Dedifferentiated amniotic fluid mesenchymal stem cell (primary cell): ENCODE measurements around the gene CD79B.

Experiments used
- DNase-seq: peaks from one replicate; pipeline ENCODE4 v3.0.0-alpha.2; 2016; ENCODE audit errors: extremely low spot score

CD79B gene

DNA sequence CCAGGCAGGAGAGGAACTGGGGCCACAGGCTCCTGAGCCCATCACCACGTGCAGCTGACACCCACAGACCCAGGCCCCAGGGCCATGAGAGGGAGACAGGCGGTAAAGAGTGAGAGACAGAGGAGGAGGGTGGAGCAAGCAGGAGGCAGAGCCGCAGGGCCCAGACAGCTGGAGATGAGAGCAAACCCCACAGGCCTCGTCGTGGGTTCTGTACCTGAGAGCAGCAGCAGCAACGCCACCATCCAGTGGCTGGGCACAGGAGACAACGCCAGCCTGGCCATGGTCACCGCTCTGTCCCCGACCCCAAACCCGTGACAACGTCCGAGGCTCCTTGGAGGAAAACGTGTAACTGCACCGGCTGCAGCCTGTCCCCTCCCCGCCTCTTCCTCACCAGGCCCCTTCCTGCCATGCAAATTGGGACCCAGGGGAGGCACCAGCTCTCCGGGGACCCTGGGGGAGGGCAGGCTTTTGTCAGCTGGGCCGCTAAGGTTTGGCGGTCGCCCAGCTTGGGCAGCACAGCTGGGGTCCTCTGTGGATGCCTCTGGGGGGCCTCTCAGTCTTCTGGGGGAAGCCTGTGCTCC, at the start of gene CD79B:
Gene CD79B (minus strand): TSS at position 351 of the 581 bp plus-strand sequence. CDS start 70 bp downstream, at position 281.
- DNase-seq: no peak

DNA sequence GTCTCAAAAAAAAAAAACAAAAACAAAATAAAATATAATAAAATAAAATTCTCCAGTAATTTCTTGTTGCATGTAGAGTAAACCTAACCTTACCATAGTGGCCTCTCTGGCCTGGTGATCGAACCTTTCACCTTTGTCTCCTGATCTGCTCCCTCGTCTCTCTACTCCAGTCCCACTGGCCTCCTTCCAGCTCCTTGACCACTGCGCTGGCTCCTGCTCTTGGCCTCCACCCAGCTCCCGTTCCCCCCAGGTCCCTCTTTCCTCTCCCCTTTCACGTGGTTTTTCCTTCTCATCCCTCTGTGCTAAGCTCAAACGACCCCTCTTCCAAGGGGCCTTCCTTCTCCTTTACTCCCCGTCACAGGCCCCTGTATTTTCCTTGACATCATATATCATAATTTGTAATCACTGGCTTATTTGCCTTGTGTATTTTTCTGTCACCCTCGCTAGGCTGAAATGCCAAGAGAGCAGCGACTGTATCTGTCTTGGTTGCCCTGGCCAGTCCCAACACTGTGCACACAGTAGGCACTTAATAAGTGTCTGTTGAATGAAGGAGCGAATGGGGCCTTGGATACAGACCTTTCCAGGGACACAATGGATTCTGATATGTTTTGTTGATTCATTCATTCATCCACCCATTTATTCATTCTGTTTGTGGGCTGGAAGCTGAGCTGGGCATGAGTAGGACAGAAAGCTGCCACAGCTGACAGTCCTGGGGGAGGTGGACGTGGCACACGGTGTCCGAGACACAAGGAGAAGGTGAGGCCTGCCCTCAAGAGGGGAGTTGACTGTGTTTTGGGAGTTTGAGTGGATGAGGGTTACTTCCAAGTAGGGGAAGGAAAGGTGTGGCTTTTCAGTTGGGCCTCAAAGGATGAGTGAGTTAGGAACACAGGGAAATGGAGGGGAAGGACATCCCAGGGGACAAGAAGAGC, 46.4 kb upstream of the CD79B start:
- DNase-seq: no peak

DNA sequence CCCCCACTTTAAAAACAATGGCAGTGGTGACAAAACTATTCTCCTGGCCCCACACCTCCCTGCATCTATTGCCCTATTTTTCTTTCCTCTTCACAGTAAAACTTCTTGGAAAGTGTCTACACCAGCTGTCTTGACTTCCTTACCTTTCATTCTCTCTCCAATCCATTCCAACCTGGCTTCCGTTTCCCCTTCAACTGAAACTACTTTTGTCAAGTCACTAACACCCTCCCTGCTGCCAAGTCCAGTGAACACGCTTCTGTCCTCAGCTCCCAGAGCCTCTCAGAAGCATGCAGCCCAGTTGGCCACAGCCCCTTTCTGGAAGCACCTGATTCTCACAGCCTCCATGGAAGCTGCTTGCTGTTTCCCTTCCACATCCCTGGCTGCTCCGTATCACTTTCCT, 44.6 kb upstream of the CD79B start:
- no peak for DNase-seq

DNA sequence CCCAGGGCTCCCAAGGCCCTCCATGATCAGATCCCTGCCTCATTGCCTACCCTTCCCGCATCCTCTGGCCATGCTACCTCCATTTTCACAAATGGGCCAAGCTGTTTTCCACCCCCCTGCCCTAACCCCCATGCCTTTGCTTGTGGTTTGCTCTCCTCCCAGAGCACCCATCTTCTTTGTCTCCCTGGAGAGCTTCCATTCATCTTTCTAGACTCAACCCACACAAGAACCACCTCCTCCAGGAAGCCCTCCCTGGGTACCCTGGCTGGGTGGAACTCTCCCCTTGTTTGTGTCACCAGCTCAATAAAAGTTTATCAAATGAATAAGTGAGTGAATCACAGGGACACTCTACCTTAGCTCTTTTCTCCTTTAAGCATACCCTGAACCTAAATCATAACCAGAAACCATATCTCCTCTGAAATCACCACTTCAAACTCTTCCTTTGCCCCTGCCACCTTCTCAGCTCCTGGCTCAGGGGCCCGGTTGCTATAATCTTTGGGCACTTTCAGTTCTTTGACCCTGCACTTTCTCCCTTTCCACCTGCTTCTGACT, 43.5 kb upstream of the CD79B start:
- DNase-seq: no peak

DNA sequence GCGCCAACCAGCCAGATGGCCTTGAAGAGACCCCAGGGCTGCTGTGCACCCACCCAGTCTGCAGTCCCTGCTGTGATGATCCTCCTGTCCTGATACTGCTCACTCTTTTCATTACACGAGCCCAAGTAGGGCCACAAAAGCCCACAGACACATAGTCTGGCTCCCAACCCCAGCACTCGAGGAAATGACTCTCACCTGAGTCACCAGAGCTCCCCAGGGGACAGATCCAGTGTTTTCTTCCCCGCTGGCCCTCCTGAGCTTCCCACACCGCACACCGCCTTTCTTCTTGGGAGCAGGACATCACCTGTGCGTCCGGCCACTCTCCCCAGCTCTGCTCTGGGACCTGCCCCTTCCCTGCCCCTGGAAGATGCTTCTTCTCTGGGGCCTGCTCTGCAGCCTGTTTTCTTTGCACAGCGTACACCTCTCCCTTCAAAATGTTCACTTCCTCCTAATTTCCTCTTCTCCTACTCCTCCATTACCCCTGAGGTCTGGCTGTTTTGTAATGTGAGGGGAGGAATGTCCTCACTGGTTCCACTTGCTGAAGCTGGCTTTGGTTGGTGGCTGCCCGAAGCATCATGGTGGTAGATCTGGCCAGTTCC, 42.6 kb upstream of the CD79B start:
- DNase-seq: no peak

DNA sequence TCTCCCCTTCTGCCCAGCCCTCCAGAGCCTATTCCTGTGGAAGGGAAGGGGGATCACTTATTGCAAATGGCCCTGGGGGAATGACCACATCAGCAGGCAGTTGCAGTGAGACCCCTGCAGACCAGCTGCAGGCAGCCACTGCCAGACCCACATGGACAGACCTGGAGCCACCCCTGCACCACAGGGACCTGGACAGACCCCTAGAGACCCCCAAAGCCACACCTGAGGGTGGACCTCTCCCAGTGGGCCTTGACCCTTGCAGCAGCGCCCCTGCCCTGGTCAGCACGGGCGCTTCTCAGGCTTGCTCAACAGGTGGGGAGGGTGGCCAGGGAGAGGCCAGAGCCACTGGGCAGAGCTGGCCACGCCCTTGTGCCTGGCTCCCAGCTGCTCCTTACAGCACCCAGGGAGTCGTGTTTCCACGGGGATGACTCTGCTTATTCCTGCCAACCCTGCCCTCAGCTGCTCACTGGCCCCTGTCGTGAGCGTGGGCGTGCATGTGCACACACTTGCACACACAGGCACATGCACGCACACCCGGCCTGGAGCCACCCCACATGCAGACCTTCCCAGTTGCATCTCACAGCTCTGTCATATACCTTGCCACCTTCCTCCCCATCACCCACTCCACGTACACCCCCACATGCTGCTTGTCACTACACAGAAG, 41.9 kb upstream of the CD79B start:
- no peak for DNase-seq

DNA sequence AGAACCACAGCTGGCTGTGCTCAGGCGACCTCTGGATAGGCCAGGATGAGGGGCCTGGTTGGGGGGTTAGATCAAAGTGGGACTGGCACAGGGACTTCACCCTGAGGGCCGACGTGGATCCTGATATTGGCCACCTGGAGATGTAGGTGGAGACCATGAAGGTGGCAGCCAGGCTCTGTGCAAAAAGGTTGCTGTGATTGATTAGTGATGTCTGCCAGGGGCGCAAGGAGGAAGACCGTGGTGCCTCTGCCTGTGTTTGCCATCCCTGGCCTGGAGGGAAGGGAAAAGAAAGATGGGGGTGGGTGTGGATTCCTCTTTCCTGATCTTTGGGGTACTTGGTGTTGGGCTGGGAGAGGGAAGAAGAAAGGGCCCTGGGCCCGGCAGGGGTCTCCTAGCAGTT, 41.1 kb upstream of the CD79B start:
- DNase-seq: no peak

DNA sequence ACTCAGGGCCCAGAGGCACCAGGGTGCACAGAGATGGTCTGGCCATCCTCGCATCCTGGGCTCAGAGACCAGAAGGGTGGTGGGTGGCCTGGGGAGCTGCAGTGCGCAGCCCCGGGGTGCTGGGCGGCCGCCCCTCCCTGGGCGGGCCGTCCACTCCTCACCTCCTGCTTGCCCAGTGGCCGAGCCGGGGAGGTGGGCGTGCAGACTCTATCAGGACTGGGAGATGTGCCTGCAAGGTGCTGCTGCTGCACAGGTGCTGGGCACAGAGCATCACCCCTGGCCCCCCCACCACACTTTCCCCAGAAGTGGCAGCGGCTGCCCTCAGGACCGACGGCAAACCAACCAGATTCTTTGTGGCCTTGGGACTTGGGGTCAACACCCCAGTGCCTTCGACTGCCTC, 40.7 kb upstream of the CD79B start, which contains the start of gene SCN4A:
Gene SCN4A (minus strand): TSS at position 123 of the 400 bp plus-strand sequence. CDS start 77 bp downstream, at position 46.
- DNase-seq: no peak

DNA sequence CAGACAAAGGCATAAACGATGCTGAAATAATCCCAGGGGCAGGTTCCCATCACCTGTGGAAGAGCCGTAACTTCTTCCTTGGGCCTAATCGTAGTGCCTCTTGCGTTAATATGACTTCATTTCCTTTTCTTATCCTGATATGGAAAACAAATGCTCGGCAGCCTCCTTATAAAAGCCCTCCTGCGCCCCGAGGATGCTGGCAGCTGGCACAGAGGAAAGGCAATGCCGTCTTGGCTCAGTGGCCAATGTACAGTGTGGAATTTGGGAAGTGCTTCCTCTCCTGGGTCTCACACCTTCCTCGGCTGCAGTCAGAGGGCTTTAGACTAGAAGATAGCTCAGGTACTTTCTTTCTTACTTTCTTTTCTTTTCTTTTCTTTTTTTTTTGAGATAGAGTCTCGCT, 37.1 kb upstream of the CD79B start:
- DNase-seq: no peak

DNA sequence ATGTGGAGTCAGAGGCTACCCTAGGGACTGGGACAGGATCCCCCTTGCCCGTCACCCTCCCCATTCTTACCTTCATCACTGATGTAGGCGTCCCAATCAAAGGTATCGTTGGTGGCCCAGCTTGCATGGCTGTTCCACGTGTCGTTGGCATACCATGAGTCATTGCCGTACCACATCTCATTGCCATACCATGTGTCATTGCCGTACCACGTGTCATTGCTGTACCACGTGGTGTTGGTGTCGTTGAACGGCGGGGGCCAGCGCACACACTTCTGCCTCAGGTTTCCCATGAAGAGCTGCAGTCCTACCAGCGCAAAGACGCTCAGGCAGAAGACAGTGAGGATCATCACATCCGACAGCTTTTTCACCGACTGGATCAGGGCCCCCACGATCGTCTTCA, 35.8 kb upstream of the CD79B start:
- DNase-seq: no peak

DNA sequence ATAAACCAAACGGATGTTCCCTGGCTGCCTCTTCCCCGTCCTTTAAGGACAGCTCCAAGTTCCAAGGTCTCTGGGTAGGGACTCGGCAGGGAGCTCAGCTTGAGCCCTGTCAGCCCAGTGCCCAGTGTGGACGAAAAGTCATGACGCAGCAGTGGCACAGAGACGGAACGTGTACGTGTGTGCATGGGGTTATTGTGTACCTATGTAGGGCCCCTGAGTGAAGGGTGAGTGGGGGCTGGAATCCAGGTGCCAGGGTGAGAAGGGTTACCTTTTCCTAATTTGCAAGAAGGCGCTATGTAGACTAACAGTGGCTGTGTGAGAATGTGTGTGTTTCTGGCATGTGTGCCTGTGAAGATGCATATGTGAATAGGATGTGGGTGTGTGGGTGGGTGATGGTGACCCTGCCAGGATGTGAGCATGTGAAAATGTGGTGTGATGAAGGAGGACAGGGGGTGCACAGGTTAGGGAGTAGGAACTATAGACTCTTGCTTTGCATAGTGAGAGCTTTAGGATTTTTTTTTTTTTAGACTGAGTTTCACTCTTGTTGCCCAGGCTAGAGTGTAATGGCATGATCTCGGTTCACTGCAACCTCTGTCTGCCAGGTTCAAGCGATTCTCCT, 34.6 kb upstream of the CD79B start:
- DNase-seq: no peak

DNA sequence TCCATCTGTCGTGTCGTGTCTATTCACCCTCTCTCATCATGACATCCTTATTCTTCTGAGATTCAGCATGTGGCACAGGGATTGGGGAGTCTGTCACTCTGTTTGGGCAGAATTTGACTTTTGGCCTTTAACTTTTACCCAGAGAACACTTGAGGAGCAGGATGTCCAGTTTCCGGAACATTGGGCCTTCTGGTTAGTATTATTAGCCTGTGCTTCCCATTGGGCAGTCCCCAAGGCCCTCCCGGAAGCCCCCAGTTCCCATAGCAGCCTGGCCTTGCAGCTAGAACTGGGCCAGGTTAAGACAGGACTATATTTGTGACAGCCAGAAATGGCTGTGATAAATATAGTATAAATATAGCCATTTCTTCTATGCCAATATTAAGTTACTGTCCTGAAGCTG, 31.0 kb upstream of the CD79B start:
- DNase-seq: no peak

DNA sequence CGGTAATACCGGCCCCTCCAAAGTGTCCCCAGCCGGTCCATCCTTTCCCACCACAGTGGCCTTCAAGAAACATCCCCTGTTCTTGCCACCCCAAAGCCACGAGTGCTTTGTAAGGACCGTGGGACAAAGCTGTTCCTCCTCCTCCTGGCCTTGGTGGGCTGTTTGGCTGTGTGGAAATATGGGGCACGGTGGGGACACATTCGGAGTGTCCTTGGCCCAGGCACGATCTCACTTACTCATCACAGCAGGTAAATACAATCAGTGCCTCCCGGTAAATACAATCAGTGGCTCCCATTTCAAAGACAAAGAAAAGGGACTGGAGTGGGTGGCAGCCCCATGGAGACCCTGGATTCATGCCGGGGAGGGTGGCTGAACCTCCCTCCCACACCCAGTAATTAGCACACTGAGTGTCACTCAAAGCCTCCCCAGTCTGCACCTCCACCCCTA, 30.2 kb upstream of the CD79B start:
- no peak for DNase-seq

DNA sequence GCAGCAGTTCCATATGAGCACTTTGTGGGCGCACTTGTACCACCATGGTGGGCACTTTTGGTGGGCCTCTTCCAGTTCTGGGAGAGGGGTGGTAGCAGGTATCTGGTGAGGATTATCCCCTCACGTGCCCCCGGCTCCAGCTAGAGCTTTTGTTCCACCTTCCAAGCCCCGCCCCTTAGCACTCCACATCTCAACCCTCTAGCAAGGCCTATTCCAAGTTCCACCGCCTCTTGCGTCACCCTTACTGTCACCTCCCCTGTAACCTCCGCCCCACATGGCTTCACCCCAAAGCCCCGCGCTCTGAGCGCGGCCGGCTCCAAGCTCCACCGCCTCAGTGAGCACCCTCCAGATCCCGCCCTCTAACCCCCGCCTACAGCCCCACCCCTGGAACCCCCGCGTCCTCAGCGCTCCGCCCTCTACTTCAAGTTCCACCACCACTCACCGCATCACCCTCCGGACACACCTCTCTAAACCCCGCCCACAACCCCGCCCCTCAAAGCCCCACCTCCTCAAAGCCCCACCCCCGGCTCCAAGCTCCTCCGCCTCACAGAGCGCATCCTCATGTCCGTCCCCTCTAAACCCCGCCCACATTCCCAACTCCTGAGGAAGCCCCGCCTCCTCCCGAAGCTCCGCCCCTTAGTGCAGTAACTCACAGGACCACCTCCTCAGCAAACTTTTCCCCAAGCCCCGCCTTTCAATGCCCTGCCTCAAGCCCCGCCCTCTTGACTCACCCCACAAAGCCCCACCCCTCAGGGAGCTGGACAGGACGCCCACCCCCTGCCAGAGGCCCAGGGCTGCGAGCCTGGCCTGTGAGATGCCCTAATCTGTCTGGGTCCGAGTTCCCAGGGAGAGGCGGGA, 29.5 kb upstream of the CD79B start:
- DNase-seq: no peak

DNA sequence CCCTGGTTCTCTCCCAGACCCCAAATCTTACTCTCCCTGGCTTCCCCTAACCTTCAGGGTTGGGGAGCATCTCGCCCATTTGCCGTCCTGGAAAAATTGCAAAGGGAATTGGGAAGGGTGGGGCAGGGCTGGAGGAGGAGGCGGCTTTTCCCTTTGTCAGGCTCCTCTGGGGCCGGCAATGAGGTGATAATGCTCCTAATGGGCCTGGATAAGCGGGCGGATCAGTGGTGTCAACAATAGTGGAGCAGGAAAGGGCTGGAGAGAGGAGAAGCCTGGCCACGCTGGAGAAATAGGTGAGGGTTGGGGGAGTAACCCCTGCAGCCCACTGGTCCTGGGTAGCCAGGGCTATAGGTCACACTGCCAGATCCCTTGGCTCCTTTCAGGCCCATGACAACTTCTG, 28.3 kb upstream of the CD79B start:
- no peak for DNase-seq

DNA sequence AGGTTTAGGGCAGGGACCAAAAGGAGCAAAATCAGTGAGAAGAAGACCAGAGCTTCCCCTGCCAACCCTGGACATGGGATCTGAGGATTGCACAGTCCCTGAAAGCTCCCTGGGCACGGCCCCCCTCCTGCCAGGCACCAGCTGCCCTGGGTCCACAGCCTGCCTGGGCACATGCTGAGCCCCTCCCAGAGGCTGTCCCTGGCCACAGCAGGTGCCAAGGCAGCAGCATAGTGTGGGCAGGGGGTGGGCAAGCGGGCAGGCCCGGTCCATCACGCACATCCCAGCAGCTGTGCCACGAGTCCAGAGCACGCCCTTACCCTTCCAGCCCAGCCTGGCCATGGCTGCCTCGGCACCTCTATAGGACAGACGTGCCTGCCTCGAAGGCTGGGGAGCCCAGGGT, 27.9 kb upstream of the CD79B start:
- DNase-seq: no peak

DNA sequence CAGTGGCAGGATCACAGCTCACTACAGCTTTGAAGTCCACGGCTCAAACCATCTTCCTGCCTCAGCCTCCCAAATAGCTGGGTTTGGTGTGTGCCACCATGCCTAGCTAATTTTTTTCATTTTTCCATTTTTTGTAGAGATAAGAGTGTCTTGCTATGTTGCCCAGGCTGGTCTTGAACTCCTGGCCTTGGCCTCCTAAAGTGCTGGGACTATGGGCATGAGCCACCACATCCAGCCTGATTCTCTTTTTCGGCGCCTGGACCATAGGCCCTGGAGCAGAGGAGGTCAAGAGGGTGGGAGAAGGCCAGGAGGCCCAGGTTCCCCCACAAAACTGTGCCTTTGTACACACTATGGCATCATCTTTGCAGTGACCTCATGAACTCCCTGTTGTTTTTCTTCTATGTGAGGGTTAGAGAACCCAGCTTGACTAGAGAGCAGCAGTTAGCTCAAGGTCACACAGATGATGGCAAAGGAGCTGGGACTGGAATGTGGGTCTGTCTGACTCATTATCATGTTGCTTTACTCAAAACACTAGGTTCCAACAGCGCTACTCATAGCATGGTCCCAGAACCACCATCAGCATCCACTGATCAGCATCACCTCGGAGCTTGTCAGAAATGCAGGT, 24.3 kb upstream of the CD79B start:
- DNase-seq: no peak

DNA sequence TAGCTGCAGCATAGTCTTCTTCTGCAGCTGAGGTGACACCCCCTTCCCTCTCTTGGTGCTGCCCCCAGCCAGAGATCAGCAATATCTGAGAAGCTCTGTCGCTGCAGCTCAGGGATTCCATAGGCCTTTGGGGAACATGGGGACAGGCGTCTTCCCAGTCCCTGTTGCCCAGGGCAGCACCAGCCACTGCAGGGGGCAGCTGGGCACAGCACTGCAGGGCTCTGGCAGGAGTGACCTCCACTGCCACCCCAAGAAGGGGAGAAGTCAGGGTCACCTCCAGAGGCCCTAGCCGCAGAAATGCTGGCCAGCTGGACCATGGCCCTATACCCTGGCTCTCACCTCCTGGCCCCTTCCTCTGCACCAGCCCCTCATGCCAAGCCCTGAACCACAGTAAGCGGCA, 23.7 kb upstream of the CD79B start:
- DNase-seq: no peak

DNA sequence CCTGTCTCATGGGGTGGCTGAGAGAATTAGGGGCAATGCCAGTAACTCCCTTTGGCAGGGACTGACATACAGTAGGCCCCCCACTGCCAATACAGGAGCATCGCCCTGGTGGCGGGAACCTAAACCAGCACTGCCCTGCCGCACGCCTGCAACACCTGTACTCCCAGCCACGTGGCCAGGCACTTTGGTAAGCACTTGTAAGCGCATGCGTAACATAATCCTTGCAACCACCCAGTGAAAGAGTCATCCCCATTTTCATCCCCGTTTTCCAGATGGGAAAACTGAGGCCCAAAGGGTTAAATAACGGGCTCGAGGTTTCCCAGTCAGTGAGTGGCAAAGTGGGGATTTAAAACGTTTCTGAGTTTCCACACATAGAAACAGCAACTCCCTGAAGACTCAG, 23.1 kb upstream of the CD79B start:
- DNase-seq: no peak
